GM03348 (cell line): ENCODE results near the gene MOB3A.

ENCODE experiments used
- DNase-seq: peaks from one replicate; pipeline ENCODE4 v3.0.0; 2012; ENCODE audit warnings: low spot score

MOB3A gene

GRCh38 chr19:2081873-2082810 is 14.0 kb downstream of the MOB3A start:
- no peak for DNase-seq

GRCh38 chr19:2080336-2080988 is 15.7 kb downstream of the MOB3A start:
- no peak for DNase-seq

GRCh38 chr19:2079865-2080301 is 16.2 kb downstream of the MOB3A start:
- DNase-seq, result no peak

GRCh38 chr19:2079076-2079864 is 16.9 kb downstream of the MOB3A start:
- no peak for DNase-seq

- no peak for DNase-seq
These were observed 18.1 kb downstream of the MOB3A start for GRCh38 chr19:2077833-2078619.

GRCh38 chr19:2077398-2077797 is 18.7 kb downstream of the MOB3A start:
- no peak for DNase-seq

GRCh38 chr19:2076526-2076944 is 19.6 kb downstream of the MOB3A start:
- DNase-seq, result no peak

GRCh38 chr19:2072757-2073551 is 23.2 kb downstream of the MOB3A start:
- no peak for DNase-seq

- DNase-seq, result no peak
These were observed 25.0 kb downstream of the MOB3A start for GRCh38 chr19:2070986-2071673.

- DNase-seq, result no peak
These were observed 25.7 kb downstream of the MOB3A start for GRCh38 chr19:2070436-2070827.

- peak; percentile 56 for DNase-seq
These were observed 31.2 kb downstream of the MOB3A start for GRCh38 chr19:2064788-2065524.

GRCh38 chr19:2064395-2064787 is 31.7 kb downstream of the MOB3A start:
- DNase-seq, result no peak

- no peak for DNase-seq
These were observed 32.3 kb downstream of the MOB3A start for GRCh38 chr19:2063824-2064223.

GRCh38 chr19:2062770-2063169 is 33.4 kb downstream of the MOB3A start:
- DNase-seq, result no peak

- DNase-seq, result no peak
These were observed 33.8 kb downstream of the MOB3A start for GRCh38 chr19:2062389-2062729.

- DNase-seq, result peak; percentile 100
These were observed 34.4 kb downstream of the MOB3A start for GRCh38 chr19:2061495-2062388.

- no peak for DNase-seq
These were observed 35.1 kb downstream of the MOB3A start for GRCh38 chr19:2060884-2061494.
